GM12878 (cell line): Measurements from ENCODE around the gene SEC11C. TPM values are rescaled to one million over a fixed set of nuclear protein-coding genes. Genes with fewer than 3 reads are reported as not detected.

Experiments
- BHLHE40 ChIP-seq, 2 experiments: fragments of 450-650 bp in 1 of 2; IDR thresholded peaks; 2 replicates each; pipeline ENCODE4 v1.6.1; 2011 to 2017; ENCODE audit warnings: low read depth in 2 of 2, borderline replicate concordance in 1 of 2, improper control_type of control experiment in 1 of 2, low read length in 1 of 2, mild to moderate bottlenecking in 1 of 2
- E2F8 ChIP-seq: fragments of 450-650 bp; IDR thresholded peaks from 2 replicates; pipeline ENCODE4 v1.6.1; 2018; ENCODE audit warnings: mild to moderate bottlenecking, low read depth, moderate library complexity; ENCODE audit not compliant: partially characterized antibody
- E4F1 ChIP-seq: fragments of 450-650 bp; IDR thresholded peaks from 2 replicates; pipeline ENCODE4 v1.6.1; 2018; ENCODE audit warnings: borderline replicate concordance, mild to moderate bottlenecking; ENCODE audit not compliant: partially characterized antibody
- GATAD2B ChIP-seq: fragments of 450-650 bp; conservative IDR thresholded peaks from 2 replicates; pipeline ENCODE4 v1.6.1; 2017; ENCODE audit warnings: low read depth, mild to moderate bottlenecking, moderate library complexity
- PML ChIP-seq: IDR thresholded peaks from 2 replicates; pipeline ENCODE4 v1.6.1; 2012; ENCODE audit warnings: low read length, inconsistent platforms
- PRDM15 ChIP-seq: fragments of 450-650 bp; formaldehyde crosslinking; IDR thresholded peaks from 2 replicates; pipeline ENCODE4 v1.4.0; 2020; ENCODE audit warnings: mild to moderate bottlenecking, moderate library complexity
- RAD51 ChIP-seq: fragments of 450-650 bp; IDR thresholded peaks from 2 replicates; pipeline ENCODE4 v1.6.1; 2016; ENCODE audit warnings: moderate library complexity, mild to moderate bottlenecking, inconsistent platforms
- RELB ChIP-seq: fragments of 450-650 bp; IDR thresholded peaks from 2 replicates; pipeline ENCODE4 v1.6.1; 2017; ENCODE audit warnings: low read depth, mild to moderate bottlenecking, moderate library complexity
- STAT1 ChIP-seq: fragments of 450-650 bp; conservative IDR thresholded peaks from 2 replicates; pipeline ENCODE4 v1.6.1; 2014; ENCODE audit warnings: antibody characterized with exemption, mild to moderate bottlenecking
- TARDBP ChIP-seq: IDR thresholded peaks from 2 replicates; pipeline ENCODE4 v1.6.1; 2016; ENCODE audit warnings: borderline replicate concordance
- TBL1XR1 ChIP-seq: IDR thresholded peaks from 2 replicates; pipeline ENCODE4 v1.6.1; 2012; ENCODE audit warnings: low read depth, low read length, improper control_type of control experiment
- ZBTB40 ChIP-seq: fragments of 450-650 bp; IDR thresholded peaks from 2 replicates; pipeline ENCODE4 v1.6.1; 2016; ENCODE audit warnings: mild to moderate bottlenecking, moderate library complexity, borderline replicate concordance
- ZNF274 ChIP-seq: IDR thresholded peaks from one replicate; pipeline ENCODE4 v1.8.0; 2011; ENCODE audit not compliant: insufficient read length, insufficient read depth
- polyA plus RNA-seq, 11 experiments: library from polyadenylated mRNA; depleted of rRNA in 4 of 11; unstranded in 6 of 11; stranded (reverse) in 5 of 11; fragments of >200 nt; fragmentation: Nextera tagmentation in 4 of 11; fragmentation: Illumina TruSeq in 1 of 11; extraction: Ambion mirVana in 4 of 11; extraction: Trizol in 1 of 11; gene quantifications; 1 replicate in 1 of 11; 2 replicates in 10 of 11; pipeline versions ENCODE4 v1.2.1 to v1.2.3, GENCODE V29; 2011 to 2016; ENCODE audit warnings: inconsistent platforms in 2 of 11, missing spikeins in 2 of 11, low read depth in 1 of 11
- total RNA-seq, 4 experiments: library from RNA; depleted of rRNA in 3 of 4; stranded (reverse); fragments of >200 nt in 3 of 4; fragmentation: Illumina TruSeq in 1 of 4; extraction: Trizol in 1 of 4; gene quantifications; 2 replicates each; pipeline versions ENCODE4 v1.2.1 to v1.2.3, GENCODE V29; 2013 to 2021

The SEC11C gene
- total and polyA plus RNA-seq, 10 of the 15 experiments (the other 5 are each of a cell fraction or from before 2014, with no cell fraction given), result 124 to 649 (median 211) TPM

- no peak for TF ChIP-seq ZBTB40
- TF ChIP-seq RAD51, result peak; percentile 96
- TF ChIP-seq TBL1XR1, result no peak
- TF ChIP-seq BHLHE40 (IDR thresholded peaks at IDR 0.05; ENCODE audit: borderline replicate concordance in 1 of 2, low read depth in 2 of 2, low read length in 1 of 2), result peak; percentile 78 to 94; a peak in 3 of 4 replicates
- peak; percentile 98 for TF ChIP-seq STAT1
- TF ChIP-seq E2F8, result no peak
- 0 out of 2 replicates have a peak, but pooled peaks have one; percentile 51 for TF ChIP-seq RELB
- TF ChIP-seq GATAD2B, result peak; percentile 82; the same call in 1 of the 2 replicates
- TF ChIP-seq PRDM15 (CRISPR knock-in tag), result no peak
- peak; percentile 58; the same call in 1 of the 2 replicates for TF ChIP-seq PML
- TF ChIP-seq TARDBP, result peak; percentile 95
- no peak for TF ChIP-seq ZNF274
- TF ChIP-seq E4F1, result no peak
Observed at GRCh38 chr18:59139615-59140301, at the start of gene SEC11C (continued).
